GM12878 (cell line): ENCODE results near the gene COPG2. TPM values are rescaled to one million over a fixed set of nuclear protein-coding genes. Genes with fewer than 3 reads are reported as not detected.

ENCODE experiments used
- ATAC-seq: fragments of 200-7000 bp; cut with Tn5 transposase; 3 replicates; pipeline ENCODE4 v1.9.1; 2020; ENCODE audit warnings: mild to moderate bottlenecking, moderate library complexity
- BruUV-seq: library from RNA; stranded (reverse); fragments of 400-500 nt; replicated peaks from 2 replicates; lab custom pipeline; 2021; lab: Mats Ljungman, UMichigan
- CTCF ChIA-PET: fragments of 300-600 bp; sonication (Branson Sonifier 250); formaldehyde crosslinking; extraction: SDS; loops from one replicate; lab custom pipeline; 2021; ENCODE audit warnings: inconsistent platforms; lab: Yijun Ruan, JAX
- POLR2A ChIA-PET: fragments of 350-600 bp; formaldehyde crosslinking; extraction: SDS; loops from one replicate; lab custom pipeline; 2021; ENCODE audit warnings: inconsistent platforms; lab: Charles Lee
- RAD21 ChIA-PET: fragments of 300-600 bp; sonication (Branson Sonifier 250); formaldehyde crosslinking; loops from one replicate; lab custom pipeline; 2023; ENCODE audit warnings: antibody characterized with exemption; ENCODE audit not compliant: unreplicated experiment; lab: Charles Lee
- SMC1A ChIA-PET: fragments of 300-600 bp; sonication (Branson Sonifier 250); formaldehyde crosslinking; loops from one replicate; lab custom pipeline; 2023; ENCODE audit not compliant: unreplicated experiment, uncharacterized antibody; lab: Charles Lee
- DNase-seq: peaks from one replicate; pipeline ENCODE4 v3.0.0-alpha.2; 2011; ENCODE audit warnings: low read depth, low spot score
- FAIRE-seq: peaks from 3 replicates; lab custom pipeline; 2011; peaks lifted over from hg19 to GRCh38; lab: Jason Lieb, UNC
- H2AFZ ChIP-seq: 2 replicates; pipeline ENCODE4 v1.6.0; 2011; ENCODE audit warnings: low read depth, low read length, control low read depth; ENCODE audit not compliant: control insufficient read depth
- H3K27ac ChIP-seq: 2 replicates; pipeline ENCODE4 v1.5.1; 2011; ENCODE audit warnings: control low read depth; ENCODE audit not compliant: control insufficient read depth, insufficient read depth
- H3K27me3 ChIP-seq, 2 experiments: replicated peaks in 1 of 2; 2 replicates each; pipeline versions ENCODE4 v1.6.0 to v1.6.1; 2011; ENCODE audit warnings: low read length in 1 of 2; ENCODE audit not compliant: control insufficient read depth in 2 of 2, insufficient read depth in 2 of 2
- H3K36me3 ChIP-seq, 2 experiments: 2 replicates each; pipeline ENCODE4 v1.5.1; 2011; ENCODE audit warnings: low read length in 1 of 2; ENCODE audit not compliant: control insufficient read depth in 2 of 2, insufficient read depth in 2 of 2
- H3K4me1 ChIP-seq: 2 replicates; pipeline ENCODE4 v1.6.1; 2011; ENCODE audit warnings: mild to moderate bottlenecking, low read length, moderate library complexity, mixed read lengths; ENCODE audit not compliant: control insufficient read depth, insufficient read depth
- H3K4me2 ChIP-seq: 2 replicates; pipeline ENCODE4 v1.6.0; 2011; ENCODE audit warnings: control low read depth; ENCODE audit not compliant: control insufficient read depth, insufficient read depth
- H3K4me3 ChIP-seq: fragments of 200-600 bp; sonication (generic); 2 replicates; pipeline ENCODE4 v1.5.1; 2016
- H3K79me2 ChIP-seq: 2 replicates; pipeline ENCODE4 v1.6.0; 2011; ENCODE audit warnings: low read length; ENCODE audit not compliant: control insufficient read depth, insufficient read depth
- H3K9ac ChIP-seq: 2 replicates; pipeline ENCODE4 v1.8.0; 2011; ENCODE audit warnings: low read length, control low read depth, mixed read lengths; ENCODE audit not compliant: control insufficient read depth, insufficient read depth
- H3K9me3 ChIP-seq: replicated peaks from 3 replicates; pipeline ENCODE4 v1.5.1; 2011; ENCODE audit warnings: mild to moderate bottlenecking, low read length; ENCODE audit not compliant: control insufficient read depth, insufficient read depth
- H4K20me1 ChIP-seq: 2 replicates; pipeline ENCODE4 v1.6.0; 2011; ENCODE audit not compliant: control insufficient read depth, insufficient read depth
- BCL11A ChIP-seq: IDR thresholded peaks from 2 replicates; pipeline ENCODE4 v1.6.1; 2011; ENCODE audit warnings: low read depth, low read length
- CEBPZ ChIP-seq: fragments of 150-350 bp; IDR thresholded peaks from 2 replicates; pipeline ENCODE4 v1.6.1; 2016; ENCODE audit warnings: low read depth, low read length
- CHD2 ChIP-seq: IDR thresholded peaks from 2 replicates; pipeline ENCODE4 v1.6.1; 2011; ENCODE audit warnings: low read depth, low read length, improper control_type of control experiment, borderline replicate concordance
- CREM ChIP-seq: IDR thresholded peaks from 2 replicates; pipeline ENCODE4 v1.6.1; 2014; ENCODE audit warnings: antibody characterized with exemption, low read depth
- HSF1 ChIP-seq: fragments of 150-350 bp; IDR thresholded peaks from 2 replicates; pipeline ENCODE4 v1.6.1; 2014; ENCODE audit warnings: mild to moderate bottlenecking, low read depth, low read length
- NBN ChIP-seq: fragments of 450-650 bp; IDR thresholded peaks from 2 replicates; pipeline ENCODE4 v1.6.1; 2016
- NR2C1 ChIP-seq: fragments of 450-650 bp; IDR thresholded peaks from 2 replicates; pipeline ENCODE4 v1.6.1; 2017; ENCODE audit warnings: antibody characterized with exemption, mild to moderate bottlenecking, moderate library complexity
- SP1 ChIP-seq: IDR thresholded peaks from one replicate; pipeline ENCODE4 v1.6.1; 2011; ENCODE audit warnings: low read depth, low read length
- SREBF2 ChIP-seq: IDR thresholded peaks from 2 replicates; pipeline ENCODE4 v1.6.1; 2012; ENCODE audit warnings: mild to moderate bottlenecking, low read length
- TAF1 ChIP-seq: IDR thresholded peaks from 2 replicates; pipeline ENCODE4 v1.6.1; 2011; ENCODE audit warnings: mild to moderate bottlenecking, low read depth, low read length, borderline replicate concordance
- TCF7 ChIP-seq: IDR thresholded peaks from 2 replicates; pipeline ENCODE4 v1.6.1; 2014; ENCODE audit warnings: antibody characterized with exemption, borderline replicate concordance
- ZNF217 ChIP-seq: fragments of 450-650 bp; IDR thresholded peaks from 2 replicates; pipeline ENCODE4 v1.6.1; 2017; ENCODE audit warnings: antibody characterized with exemption, mild to moderate bottlenecking
- WGBS: methylation state at CpG from one replicate; pipeline ENCODE4 v1.1.6; 2016; ENCODE audit warnings: low lambda C conversion rate; ENCODE audit not compliant: insufficient replicate concordance, insufficient coverage; ENCODE audit errors: missing lambda C conversion rate; 5-methylcytosine and 5-hydroxymethylcytosine counted together
- in situ Hi-C: fragments of 300-500 bp; cut with MboI; formaldehyde crosslinking; loops from 9 replicates; pipeline ENCODE4 v1.14.3; 2018; ENCODE audit warnings: mixed read lengths
- intact Hi-C: fragments of 100-400 bp; cut with micrococcal nuclease; formaldehyde crosslinking; loops from one replicate; pipeline ENCODE4 v1.14.2; 2022; ENCODE audit not compliant: unreplicated experiment
- polyA plus RNA-seq, 11 experiments: library from polyadenylated mRNA; depleted of rRNA in 4 of 11; unstranded in 6 of 11; stranded (reverse) in 5 of 11; fragments of >200 nt; fragmentation: Nextera tagmentation in 4 of 11; fragmentation: Illumina TruSeq in 1 of 11; extraction: Ambion mirVana in 4 of 11; extraction: Trizol in 1 of 11; gene quantifications; 1 replicate in 1 of 11; 2 replicates in 10 of 11; pipeline versions ENCODE4 v1.2.1 to v1.2.3, GENCODE V29; 2011 to 2016; ENCODE audit warnings: inconsistent platforms in 2 of 11, missing spikeins in 2 of 11, low read depth in 1 of 11
- total RNA-seq, 4 experiments: library from RNA; depleted of rRNA in 3 of 4; stranded (reverse); fragments of >200 nt in 3 of 4; fragmentation: Illumina TruSeq in 1 of 4; extraction: Trizol in 1 of 4; gene quantifications; 2 replicates each; pipeline versions ENCODE4 v1.2.1 to v1.2.3, GENCODE V29; 2013 to 2021
- TF ChIP-seq, protein P1 (sequence below): fragments of 450-650 bp; IDR thresholded peaks from 2 replicates; pipeline ENCODE4 v1.6.1; 2018; ENCODE audit warnings: borderline replicate concordance, mild to moderate bottlenecking; ENCODE audit not compliant: partially characterized antibody

COPG2 gene
- total and polyA plus RNA-seq, 10 of the 15 experiments (the other 5 are each of a cell fraction or from before 2014, with no cell fraction given) = 3.4 to 37.8 (median 16.7) TPM

DNA sequence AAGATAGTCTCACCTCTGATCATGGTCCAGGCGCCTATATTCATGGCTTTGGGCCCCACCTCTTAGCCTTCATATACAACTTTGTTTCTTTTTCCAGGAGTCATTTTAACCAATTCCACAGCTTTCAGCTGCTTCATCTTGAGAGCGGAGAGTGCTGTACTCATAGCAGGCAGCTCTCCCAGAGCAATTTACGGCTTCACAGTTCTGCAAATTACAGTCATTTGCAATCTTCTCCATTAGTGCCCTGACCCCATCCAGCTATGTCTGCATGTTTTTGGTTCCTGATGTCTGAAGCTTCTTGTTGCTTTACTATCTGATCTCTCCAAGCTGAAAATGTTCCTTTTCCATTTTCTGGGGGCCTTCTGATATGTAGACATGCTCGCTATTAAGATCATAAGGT lies 194.7 kb downstream of the COPG2 start:
- Histone ChIP-seq H3K36me3 (no peaks in the 10 kb centered on the region), H3K9ac (no peak overlapping the region), H3K9me3 (no peaks in the 10 kb centered on the region; the same call in 2 of the 3 replicates), H3K27ac (no peak overlapping the region), H3K27me3 (no peaks in the 10 kb centered on the region), H2AFZ (no peak overlapping the region), H4K20me1 (no peaks in the 10 kb centered on the region), H3K4me3 (no peak overlapping the region), H3K4me1 (peaks cover 11% of the 10 kb centered on the region; the same call in 1 of the 2 replicates), H3K79me2 (no peaks in the 10 kb centered on the region), H3K4me2 (no peak overlapping the region)
- ChIA-PET RAD21 (interaction anchor here (1.5 kb wide), 1 partner anchor 10 kb away, joined by 3 read pairs; no protein-coding TSS in a partner anchor), CTCF (no interaction called here), SMC1A (interaction anchor here (1.5 kb wide), 1 partner anchor 10 kb away, joined by 7 read pairs; no protein-coding TSS in a partner anchor), POLR2A (no interaction called here)
- DNase-seq (no peak), FAIRE-seq (no peak), ATAC-seq (no peak)
- TF ChIP-seq, protein P1, sequence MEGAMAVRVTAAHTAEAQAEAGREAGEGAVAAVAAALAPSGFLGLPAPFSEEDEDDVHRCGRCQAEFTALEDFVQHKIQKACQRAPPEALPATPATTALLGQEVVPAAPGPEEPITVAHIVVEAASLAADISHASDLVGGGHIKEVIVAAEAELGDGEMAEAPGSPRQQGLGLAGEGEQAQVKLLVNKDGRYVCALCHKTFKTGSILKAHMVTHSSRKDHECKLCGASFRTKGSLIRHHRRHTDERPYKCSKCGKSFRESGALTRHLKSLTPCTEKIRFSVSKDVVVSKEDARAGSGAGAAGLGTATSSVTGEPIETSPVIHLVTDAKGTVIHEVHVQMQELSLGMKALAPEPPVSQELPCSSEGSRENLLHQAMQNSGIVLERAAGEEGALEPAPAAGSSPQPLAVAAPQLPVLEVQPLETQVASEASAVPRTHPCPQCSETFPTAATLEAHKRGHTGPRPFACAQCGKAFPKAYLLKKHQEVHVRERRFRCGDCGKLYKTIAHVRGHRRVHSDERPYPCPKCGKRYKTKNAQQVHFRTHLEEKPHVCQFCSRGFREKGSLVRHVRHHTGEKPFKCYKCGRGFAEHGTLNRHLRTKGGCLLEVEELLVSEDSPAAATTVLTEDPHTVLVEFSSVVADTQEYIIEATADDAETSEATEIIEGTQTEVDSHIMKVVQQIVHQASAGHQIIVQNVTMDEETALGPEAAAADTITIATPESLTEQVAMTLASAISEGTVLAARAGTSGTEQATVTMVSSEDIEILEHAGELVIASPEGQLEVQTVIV = no peak
- TF ChIP-seq CEBPZ (no peak), NR2C1 (no peak), ZNF217 (no peak), NBN (no peak), CREM (no peak), HSF1 (no peak), TCF7 (no peak), SP1 (no peak), SREBF2 (no peak), BCL11A (no peak), CHD2 (no peak), TAF1 (no peak)
- intact Hi-C loops = no loop called here
- BruUV-seq = no TSS peak
- WGBS = 90% methylated on average over 4 of the region's 4 CpGs
- in situ Hi-C loops = no loop called here
